Measurements from ENCODE around the gene ADAMTS18.

Gene ADAMTS18

DNA sequence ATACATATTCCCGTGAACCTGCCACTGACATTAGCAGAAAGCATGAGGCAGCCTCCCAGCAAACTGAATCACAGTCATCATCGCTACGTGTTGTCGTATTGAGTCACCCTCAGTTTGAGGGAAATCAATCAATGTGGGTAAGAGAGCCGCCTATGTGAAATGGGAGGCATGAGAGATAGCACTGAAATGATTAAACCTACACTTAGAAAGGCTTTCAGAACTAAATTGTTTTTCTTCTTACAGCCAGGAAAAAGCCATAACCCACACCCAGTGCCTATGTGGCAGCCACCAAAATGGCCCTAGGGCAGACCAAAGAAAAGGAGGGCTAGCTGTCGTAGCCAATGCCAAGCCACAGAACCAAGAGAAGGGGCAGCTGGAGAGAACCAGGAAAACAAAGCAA is 90.5 kb downstream of the ADAMTS18 start:
- Mint-ChIP-seq H3K36me3 (ENCODE audit: low read depth) (no peaks in the 10 kb centered on the region), H3K27ac (no peak overlapping the region), H3K4me3 (no peak overlapping the region), H3K27me3 (no peaks in the 10 kb centered on the region), H3K4me1 (ENCODE audit: low read depth) (no peaks in the 10 kb centered on the region), H3K9me3 (no peaks in the 10 kb centered on the region)
- intact Hi-C loops (cut with micrococcal nuclease): no loop called here

DNA sequence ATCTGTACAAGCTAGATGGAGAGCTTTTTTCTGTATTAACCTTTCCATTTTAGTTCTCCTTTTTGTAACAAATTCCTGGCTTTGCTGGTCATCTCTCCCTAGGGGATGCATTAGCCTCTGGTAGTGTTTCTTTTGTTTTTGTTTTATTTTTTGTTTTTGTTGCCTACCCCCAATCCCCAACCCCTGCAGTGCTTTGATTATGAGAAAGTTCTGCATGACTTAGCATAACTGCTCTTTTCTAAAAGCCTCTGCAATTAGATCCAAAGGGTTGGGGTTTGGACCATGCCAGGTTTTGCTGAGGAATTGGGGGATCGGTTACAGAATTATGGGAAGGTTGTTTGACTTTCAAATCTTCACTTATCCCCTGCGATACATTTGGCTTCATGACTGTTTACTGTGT is 98.2 kb downstream of the ADAMTS18 start:
- no peak overlapping the region for H3K27ac Mint-ChIP-seq
- H3K4me1 Mint-ChIP-seq (ENCODE audit: low read depth): no peaks in the 10 kb centered on the region
- intact Hi-C loops (cut with micrococcal nuclease): no loop called here

DNA sequence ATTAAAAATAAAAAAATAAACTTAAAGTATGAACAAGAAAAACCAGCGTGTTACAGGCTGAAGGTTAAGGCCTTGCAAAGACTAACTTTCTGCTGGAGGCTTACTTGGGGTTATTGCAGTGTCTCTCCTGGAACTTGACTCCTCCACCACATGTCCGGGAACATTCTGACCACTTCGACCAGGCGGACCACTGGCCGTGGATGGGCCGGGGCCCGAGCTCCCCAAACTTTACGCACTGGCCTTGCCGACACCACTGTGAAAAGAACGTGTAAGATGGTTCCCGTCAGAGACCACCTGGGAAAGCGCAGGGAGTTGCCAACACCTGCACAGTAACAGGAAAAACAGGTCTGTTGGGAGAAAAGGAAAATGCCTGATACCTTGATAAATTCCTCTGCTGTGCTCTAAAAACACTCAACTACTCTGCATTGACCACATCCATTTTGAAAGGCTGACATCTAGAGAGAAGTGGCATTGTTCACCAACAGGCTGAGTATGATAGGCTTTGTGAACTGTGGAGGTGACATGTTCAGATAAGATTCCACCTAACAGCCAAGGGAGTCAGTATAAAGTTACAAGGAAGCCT is 99.1 kb downstream of the ADAMTS18 start:
- no peaks in the 10 kb centered on the region for H3K27me3 Mint-ChIP-seq
- no peaks in the 10 kb centered on the region for H3K4me1 Mint-ChIP-seq (ENCODE audit: low read depth)
- H3K27ac Mint-ChIP-seq: no peak overlapping the region
- no peaks in the 10 kb centered on the region for H3K36me3 Mint-ChIP-seq (ENCODE audit: low read depth)
- no peak overlapping the region for H3K4me3 Mint-ChIP-seq
- intact Hi-C loops (cut with micrococcal nuclease): no loop called here
- no peaks in the 10 kb centered on the region for H3K9me3 Mint-ChIP-seq

More for the DNA sequence above, 98.2 kb downstream of the ADAMTS18 start:
- no peaks in the 10 kb centered on the region for H3K27me3 Mint-ChIP-seq
- no peaks in the 10 kb centered on the region for H3K36me3 Mint-ChIP-seq (ENCODE audit: low read depth)
- H3K9me3 Mint-ChIP-seq: no peaks in the 10 kb centered on the region
- no peak overlapping the region for H3K4me3 Mint-ChIP-seq

DNA sequence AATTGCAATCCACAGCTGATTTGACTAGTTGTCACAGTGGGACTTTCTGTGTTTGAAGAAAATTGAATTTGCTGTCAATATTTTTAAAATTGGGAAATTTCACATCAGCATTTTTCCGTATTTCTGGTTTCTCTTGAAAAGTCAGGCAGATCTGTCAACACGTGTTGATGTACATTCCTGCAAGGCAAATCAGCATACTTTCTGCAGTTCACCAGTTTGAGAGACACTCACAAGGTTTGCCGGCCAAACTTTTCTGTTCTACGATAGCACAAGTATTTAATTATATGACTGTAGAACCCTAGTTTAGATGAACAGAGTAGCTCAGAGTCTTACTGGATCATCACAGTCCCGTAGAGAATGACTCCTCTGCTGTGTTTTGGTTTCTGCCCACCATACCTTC is 102.0 kb downstream of the ADAMTS18 start:
- intact Hi-C loops (cut with micrococcal nuclease): no loop called here
- no peak overlapping the region for H3K4me3 Mint-ChIP-seq
- no peaks in the 10 kb centered on the region for H3K4me1 Mint-ChIP-seq (ENCODE audit: low read depth)
- H3K27ac Mint-ChIP-seq: no peak overlapping the region
- H3K36me3 Mint-ChIP-seq (ENCODE audit: low read depth): no peaks in the 10 kb centered on the region
- no peaks in the 10 kb centered on the region for H3K9me3 Mint-ChIP-seq
- H3K27me3 Mint-ChIP-seq: no peaks in the 10 kb centered on the region

DNA sequence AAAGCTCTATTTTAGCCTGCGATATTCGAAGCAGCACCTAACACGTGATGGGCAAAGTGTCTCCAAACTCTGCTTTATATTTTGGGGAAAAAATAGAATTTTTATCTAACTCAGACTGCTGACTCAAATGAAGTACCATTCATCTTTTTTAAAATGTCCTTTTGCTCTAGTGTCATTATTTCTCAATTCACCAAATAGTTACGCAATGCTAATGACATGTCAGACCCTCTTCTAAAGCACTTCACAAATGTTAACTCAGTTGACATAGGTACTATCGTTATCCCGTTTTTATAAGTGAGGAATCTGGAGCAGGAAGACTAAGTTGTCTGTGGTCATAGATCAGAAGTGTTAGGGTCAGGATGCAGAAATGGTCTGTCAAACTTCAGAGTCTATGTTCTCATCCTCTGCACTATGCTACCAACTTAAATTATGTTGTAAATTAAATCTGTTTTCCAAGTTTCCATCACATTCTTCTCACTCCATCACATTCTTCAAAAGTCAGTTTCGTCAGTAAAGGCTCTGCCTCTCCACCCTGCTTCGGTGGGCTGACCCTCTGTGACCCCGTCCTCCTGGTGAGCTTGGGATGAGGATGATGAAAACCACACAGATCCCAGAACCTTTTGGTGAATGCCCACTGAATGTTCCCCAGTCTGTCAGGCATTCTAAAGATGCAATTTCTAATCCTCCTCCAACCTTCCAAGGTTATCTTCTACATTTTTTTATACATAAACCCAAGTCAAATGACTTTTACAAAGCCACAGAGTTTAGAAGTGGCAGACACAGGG is 102.8 kb downstream of the ADAMTS18 start:
- no peaks in the 10 kb centered on the region for H3K36me3 Mint-ChIP-seq (ENCODE audit: low read depth)
- intact Hi-C loops (cut with micrococcal nuclease): no loop called here
- H3K27ac Mint-ChIP-seq: no peak overlapping the region
- H3K9me3 Mint-ChIP-seq: no peaks in the 10 kb centered on the region
- no peaks in the 10 kb centered on the region for H3K4me1 Mint-ChIP-seq (ENCODE audit: low read depth)
- H3K27me3 Mint-ChIP-seq: no peaks in the 10 kb centered on the region
- H3K4me3 Mint-ChIP-seq: no peak overlapping the region

DNA sequence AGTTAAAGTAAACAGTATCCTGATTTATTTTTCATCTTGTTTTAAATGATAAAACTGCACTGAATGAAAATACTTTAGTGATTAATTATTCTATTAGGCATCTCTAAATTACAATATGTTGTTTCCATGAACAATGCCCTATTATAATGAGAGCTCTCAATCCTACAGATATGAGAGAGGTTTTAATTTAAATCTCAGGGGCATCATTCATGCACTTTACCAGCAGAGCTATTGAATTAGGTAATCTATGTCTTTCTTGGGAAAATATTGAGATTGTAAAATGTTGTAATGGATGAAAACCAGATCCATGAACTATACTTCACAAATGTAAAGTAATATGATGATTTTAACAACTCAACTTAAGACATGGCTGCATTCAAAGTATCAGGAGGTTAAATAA is 103.8 kb downstream of the ADAMTS18 start:
- H3K9me3 Mint-ChIP-seq: no peaks in the 10 kb centered on the region
- no peaks in the 10 kb centered on the region for H3K4me1 Mint-ChIP-seq (ENCODE audit: low read depth)
- intact Hi-C loops (cut with micrococcal nuclease): no loop called here
- no peaks in the 10 kb centered on the region for H3K27me3 Mint-ChIP-seq
- H3K27ac Mint-ChIP-seq: no peak overlapping the region
- no peak overlapping the region for H3K4me3 Mint-ChIP-seq
- H3K36me3 Mint-ChIP-seq (ENCODE audit: low read depth): no peaks in the 10 kb centered on the region

DNA sequence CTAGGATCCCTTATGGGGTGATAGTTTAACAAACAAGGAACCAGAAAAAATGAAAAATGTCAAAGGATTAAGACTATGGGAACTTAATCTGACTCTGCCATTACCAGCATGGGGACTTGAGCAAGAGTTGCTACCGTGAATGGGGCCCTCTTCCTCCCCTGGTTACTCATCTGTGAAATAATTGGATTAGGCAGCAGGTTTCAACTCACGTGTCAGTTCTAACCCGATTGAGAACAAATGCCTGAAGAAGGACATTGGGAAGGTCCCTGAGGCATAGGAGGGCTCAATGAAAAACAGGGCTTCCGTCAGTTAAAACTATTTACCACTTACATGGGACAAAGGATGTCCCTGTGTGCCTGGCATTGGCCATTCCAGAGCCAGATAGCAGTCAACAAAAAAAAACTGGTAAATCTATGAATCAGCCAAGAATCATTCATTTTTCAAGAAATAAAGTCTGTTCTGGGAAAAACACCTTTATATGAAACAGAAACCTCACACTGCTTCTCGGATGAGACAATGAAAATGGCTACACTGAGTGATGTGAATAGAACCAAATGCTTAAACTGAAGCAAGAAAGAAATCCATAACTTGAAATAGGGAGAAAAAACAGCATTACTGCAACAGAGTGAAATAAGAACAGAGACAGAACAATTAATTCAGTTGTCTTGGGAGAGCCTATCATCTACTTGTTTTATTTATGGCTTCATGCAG is 104.3 kb downstream of the ADAMTS18 start:
- Mint-ChIP-seq H3K4me3 (no peak overlapping the region), H3K9me3 (no peaks in the 10 kb centered on the region), H3K27ac (no peak overlapping the region), H3K4me1 (ENCODE audit: low read depth) (no peaks in the 10 kb centered on the region), H3K27me3 (no peaks in the 10 kb centered on the region), H3K36me3 (ENCODE audit: low read depth) (no peaks in the 10 kb centered on the region)
- intact Hi-C loops (cut with micrococcal nuclease): no loop called here

DNA sequence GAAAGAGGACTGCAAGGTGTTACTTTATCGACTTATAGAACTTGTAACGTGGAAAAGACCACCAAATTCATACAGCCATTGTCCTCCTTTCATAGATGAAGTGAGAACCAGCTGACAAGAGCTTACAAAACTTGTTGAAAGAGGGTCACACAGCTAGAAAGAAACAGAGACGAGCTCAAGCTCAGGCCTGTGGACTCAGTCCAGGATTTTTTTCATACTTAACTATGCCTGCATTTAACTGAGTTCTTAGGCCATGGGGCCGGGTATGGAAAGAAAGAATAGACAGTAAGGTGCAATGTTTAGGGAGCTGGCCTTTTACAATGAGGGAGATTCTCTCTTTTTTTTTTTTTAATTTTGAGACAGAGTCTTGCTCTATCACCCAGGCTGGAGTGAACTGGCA is 106.1 kb downstream of the ADAMTS18 start:
- no peak overlapping the region for H3K4me3 Mint-ChIP-seq
- no peaks in the 10 kb centered on the region for H3K27me3 Mint-ChIP-seq
- H3K27ac Mint-ChIP-seq: no peak overlapping the region
- H3K9me3 Mint-ChIP-seq: no peaks in the 10 kb centered on the region
- intact Hi-C loops (cut with micrococcal nuclease): no loop called here
- H3K36me3 Mint-ChIP-seq (ENCODE audit: low read depth): no peaks in the 10 kb centered on the region
- H3K4me1 Mint-ChIP-seq (ENCODE audit: low read depth): no peaks in the 10 kb centered on the region

DNA sequence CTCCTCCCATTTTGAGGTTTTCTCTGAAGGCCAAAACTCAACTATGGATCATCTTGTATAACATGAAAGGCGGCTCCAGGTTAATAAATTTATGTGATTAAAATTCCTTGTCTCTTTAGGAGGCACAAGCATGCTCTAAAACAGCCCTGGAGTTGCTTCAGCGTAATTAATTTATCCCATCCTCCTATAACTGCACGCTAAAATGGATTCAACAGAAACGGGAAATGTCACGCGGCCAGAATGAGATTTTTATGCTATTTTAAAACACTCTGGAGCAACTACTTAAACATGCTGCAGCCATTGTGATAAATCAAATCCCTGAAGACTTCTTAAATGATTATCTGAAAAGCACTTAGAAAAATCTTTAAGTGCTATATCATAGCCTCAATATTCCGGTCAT is 106.6 kb downstream of the ADAMTS18 start:
- no peaks in the 10 kb centered on the region for H3K9me3 Mint-ChIP-seq
- H3K4me1 Mint-ChIP-seq (ENCODE audit: low read depth): no peaks in the 10 kb centered on the region
- no peaks in the 10 kb centered on the region for H3K36me3 Mint-ChIP-seq (ENCODE audit: low read depth)
- H3K4me3 Mint-ChIP-seq: no peak overlapping the region
- intact Hi-C loops (cut with micrococcal nuclease): no loop called here
- no peak overlapping the region for H3K27ac Mint-ChIP-seq
- no peaks in the 10 kb centered on the region for H3K27me3 Mint-ChIP-seq

DNA sequence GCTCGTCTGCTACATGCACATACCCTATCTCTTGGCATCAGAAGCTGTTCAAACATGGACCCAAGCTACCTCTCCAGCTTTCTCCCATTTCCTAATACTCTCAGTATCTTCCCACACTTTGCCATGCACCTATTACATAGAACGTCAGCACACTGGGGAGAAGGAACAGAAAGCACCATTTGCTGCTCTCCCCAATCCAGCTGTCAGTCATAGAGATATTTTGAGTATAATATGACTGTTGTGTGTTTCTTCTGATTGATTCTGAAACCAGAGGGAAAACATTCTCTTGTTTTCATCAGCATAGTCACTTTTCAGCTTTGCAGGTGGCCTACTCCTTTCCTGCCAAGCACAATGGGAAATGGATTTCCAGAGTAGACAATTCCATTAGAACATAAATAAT is 107.1 kb downstream of the ADAMTS18 start:
- Mint-ChIP-seq H3K9me3 (no peaks in the 10 kb centered on the region), H3K36me3 (ENCODE audit: low read depth) (no peaks in the 10 kb centered on the region), H3K27me3 (no peaks in the 10 kb centered on the region), H3K4me3 (no peak overlapping the region), H3K27ac (no peak overlapping the region), H3K4me1 (ENCODE audit: low read depth) (no peaks in the 10 kb centered on the region)
- intact Hi-C loops (cut with micrococcal nuclease): no loop called here

DNA sequence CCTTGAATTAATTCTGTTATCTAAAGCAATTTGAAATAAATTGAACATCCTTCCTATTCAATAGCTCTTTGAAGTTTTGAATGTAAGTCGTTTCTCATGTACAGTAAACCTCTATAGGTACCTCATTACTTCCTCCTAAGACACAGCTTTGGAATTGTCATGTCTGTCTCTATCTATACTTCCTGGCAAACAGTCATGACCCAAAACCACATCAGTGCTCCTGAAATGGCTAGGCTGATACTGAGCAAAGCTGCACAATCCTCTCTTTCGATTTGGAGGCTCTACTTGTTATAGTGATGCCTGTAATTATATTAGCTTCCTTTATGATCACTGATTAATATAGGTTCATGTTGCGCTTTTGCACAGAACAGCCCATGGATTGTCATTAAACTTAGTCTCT is 110.1 kb downstream of the ADAMTS18 start:
- Mint-ChIP-seq H3K36me3 (ENCODE audit: low read depth) (no peaks in the 10 kb centered on the region), H3K4me1 (ENCODE audit: low read depth) (no peaks in the 10 kb centered on the region), H3K9me3 (no peaks in the 10 kb centered on the region), H3K27me3 (no peaks in the 10 kb centered on the region), H3K4me3 (no peak overlapping the region), H3K27ac (no peak overlapping the region)
- intact Hi-C loops (cut with micrococcal nuclease): no loop called here

DNA sequence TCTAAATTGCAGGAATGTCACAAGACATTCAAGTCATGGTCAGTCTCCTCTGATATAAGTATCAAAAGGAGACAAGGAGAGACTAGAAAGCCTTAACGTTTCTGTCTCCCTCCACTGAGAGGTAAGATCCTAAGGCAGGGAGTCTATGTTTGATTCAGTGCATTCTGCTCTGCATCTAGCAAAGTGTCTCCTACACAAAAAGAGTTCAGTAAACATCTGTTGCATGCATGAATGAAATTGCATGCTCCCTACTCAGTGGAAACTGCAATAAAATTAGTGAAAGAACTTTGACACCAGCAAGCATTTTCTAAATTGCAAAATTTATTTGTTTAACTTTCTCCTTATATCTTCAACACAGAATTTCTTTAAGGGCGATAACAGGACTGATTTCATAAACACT is 111.1 kb downstream of the ADAMTS18 start:
- H3K4me1 Mint-ChIP-seq (ENCODE audit: low read depth): no peaks in the 10 kb centered on the region
- no peaks in the 10 kb centered on the region for H3K9me3 Mint-ChIP-seq
- no peak overlapping the region for H3K4me3 Mint-ChIP-seq
- no peaks in the 10 kb centered on the region for H3K27me3 Mint-ChIP-seq
- H3K36me3 Mint-ChIP-seq (ENCODE audit: low read depth): no peaks in the 10 kb centered on the region
- intact Hi-C loops (cut with micrococcal nuclease): no loop called here
- no peak overlapping the region for H3K27ac Mint-ChIP-seq

DNA sequence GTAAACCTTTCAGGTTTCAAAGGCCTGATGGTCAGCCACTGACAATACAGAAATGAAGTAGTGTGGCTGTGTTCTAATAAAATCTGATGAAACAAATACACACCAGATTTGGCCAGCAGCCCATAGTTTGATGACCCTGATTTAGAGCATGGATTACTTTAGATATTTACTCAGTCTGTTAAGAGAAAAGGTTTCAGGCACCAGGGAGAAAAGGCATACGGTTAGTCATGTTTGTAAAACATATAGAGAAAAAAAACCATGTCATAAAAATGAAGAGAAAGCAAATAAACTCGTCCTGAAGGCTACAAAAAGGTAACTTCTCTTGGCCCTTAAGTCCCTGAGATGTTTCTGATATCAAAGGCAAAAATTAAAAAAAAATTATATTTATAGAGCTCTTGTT is 112.1 kb downstream of the ADAMTS18 start:
- intact Hi-C loops (cut with micrococcal nuclease): no loop called here
- H3K4me1 Mint-ChIP-seq (ENCODE audit: low read depth): no peaks in the 10 kb centered on the region
- no peaks in the 10 kb centered on the region for H3K9me3 Mint-ChIP-seq

DNA sequence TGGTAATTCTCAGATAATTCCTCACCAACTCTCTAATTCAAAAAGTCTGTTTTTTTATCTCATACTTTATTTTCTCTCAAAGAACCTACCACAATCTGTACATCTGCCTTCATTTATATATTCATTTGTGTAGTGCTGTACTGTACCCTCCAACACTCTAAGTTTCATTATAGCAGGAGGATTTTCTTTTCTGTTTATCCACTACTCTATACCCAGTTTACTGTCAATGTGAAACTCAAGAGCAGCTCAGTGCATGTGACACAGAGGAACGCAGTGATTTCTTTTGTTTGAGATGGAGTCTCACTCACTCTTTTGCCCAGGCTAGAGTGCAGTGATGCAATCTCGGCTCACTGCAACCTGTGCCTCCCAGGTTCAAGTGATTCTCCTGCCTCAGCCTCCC is 117.8 kb downstream of the ADAMTS18 start:
- no peak overlapping the region for H3K27ac Mint-ChIP-seq
- H3K9me3 Mint-ChIP-seq: no peaks in the 10 kb centered on the region
- H3K4me3 Mint-ChIP-seq: no peak overlapping the region
- H3K27me3 Mint-ChIP-seq: no peaks in the 10 kb centered on the region
- H3K36me3 Mint-ChIP-seq (ENCODE audit: low read depth): no peaks in the 10 kb centered on the region
- intact Hi-C loops (cut with micrococcal nuclease): no loop called here
- H3K4me1 Mint-ChIP-seq (ENCODE audit: low read depth): no peaks in the 10 kb centered on the region

More for the DNA sequence above, 112.1 kb downstream of the ADAMTS18 start:
- H3K27ac Mint-ChIP-seq: no peak overlapping the region
- no peak overlapping the region for H3K4me3 Mint-ChIP-seq
- H3K36me3 Mint-ChIP-seq (ENCODE audit: low read depth): no peaks in the 10 kb centered on the region
- H3K27me3 Mint-ChIP-seq: no peaks in the 10 kb centered on the region

Measured in dendritic cell treated with granulocyte-macrophage colony-stimulating factor and Interleukin-4, amounts not matched to agents 40 ng/mL and 50 ng/mL, for 4 days (primary cell).